ENCODE results near the gene YAP1. TPM values are rescaled to one million over a fixed set of nuclear protein-coding genes. Genes with fewer than 3 reads are reported as not detected.
"Not testable (repeated sequence)": the region's sequence is repeated elsewhere in the genome, so short reads cannot be mapped to it uniquely, and the experiment has no call there.

YAP1 gene
- total and polyA plus RNA-seq, 2 of the 4 experiments (the other 2 are of a cell fraction): 121 to 251 TPM

GRCh38 chr11:102264704-102265103, 154.5 kb downstream of the YAP1 start:
- H3K23ac ChIP-seq (ENCODE audit: low read depth, low read length); H4K20me1 ChIP-seq (ENCODE audit: insufficient read depth, low read length); H2BK20ac ChIP-seq (ENCODE audit: low read depth, low read length); H3K36me3 ChIP-seq (ENCODE audit: control insufficient read depth, insufficient read depth, low read length); H3K4me2 ChIP-seq (ENCODE audit: low read depth, low read length); H4K91ac ChIP-seq (ENCODE audit: insufficient read depth, low read depth, low read length); H3K27me3 ChIP-seq (ENCODE audit: control insufficient read depth, insufficient read depth, low read length); POLR2A ChIA-PET (ENCODE audit: unreplicated experiment); H2BK120ac ChIP-seq (ENCODE audit: low read depth, low read length); H3K9me3 ChIP-seq (ENCODE audit: control insufficient read depth, insufficient read depth, low read length); H3K9ac ChIP-seq (ENCODE audit: low read depth, low read length); H3K56ac ChIP-seq (ENCODE audit: extremely low read depth, insufficient read depth, low read length); H3K4ac ChIP-seq (ENCODE audit: low read depth, low read length); H3K27ac ChIP-seq (ENCODE audit: insufficient read depth, low read length); H2AK9ac ChIP-seq (replicated peaks; ENCODE audit: low read depth, low read length, poor library complexity); H2BK15ac ChIP-seq (ENCODE audit: low read depth, low read length); intact Hi-C loops (cut with micrococcal nuclease); H3K4me3 ChIP-seq (ENCODE audit: insufficient read depth, low read depth, low read length); H3K79me1 ChIP-seq (ENCODE audit: low read depth in 1 of 2, low read length in 2 of 2); H2AK5ac ChIP-seq (ENCODE audit: low read depth, low read length); H3K14ac ChIP-seq (replicated peaks; ENCODE audit: low read depth, low read length); BruUV-seq (replicated peaks); H3K18ac ChIP-seq (ENCODE audit: low read depth, low read length); H3K4me1 ChIP-seq (ENCODE audit: control insufficient read depth, insufficient read depth, low read length); H4K5ac ChIP-seq (ENCODE audit: low read depth, low read length); H2BK5ac ChIP-seq (ENCODE audit: low read depth, low read length, poor library complexity, severe bottlenecking); in situ Hi-C loops (cut with MboI; ENCODE audit: low sequenced_read_pairs); DNase-seq; ATAC-seq (ENCODE audit: low read depth); H3K9me1 ChIP-seq (ENCODE audit: insufficient read depth, low read length); dilution Hi-C loops (cut with HindIII; ENCODE audit: low sequenced_read_pairs, unreplicated experiment); H4K8ac ChIP-seq (ENCODE audit: low read depth in 2 of 2, low read length in 2 of 2); H2AFZ ChIP-seq (replicated peaks; ENCODE audit: low read length, poor library complexity): not testable (repeated sequence)
- CTCF ChIA-PET: interaction anchor here (1.2 kb wide), 1 partner anchor 120 kb away, joined by 4 read pairs; no protein-coding TSS in a partner anchor
- 60% methylated on average over 1 of the region's 5 CpGs; no CpG with 5 or more reads in 1 of the 2 experiments for WGBS, 2 experiments (ENCODE audit: extremely low coverage in 2 of 2, insufficient read length in 1 of 2)
